NOMO-1 (cell line): ENCODE results near the gene HLA-DOA.

Experiments
- DNase-seq, 2 experiments: peaks; one replicate each; lab custom pipeline; 2025; ENCODE audit not compliant: unreplicated experiment in 2 of 2; lab: John Stamatoyannopoulos, UW

The HLA-DOA gene

GRCh38 chr6:32980488-32981038, 28.8 kb downstream of the HLA-DOA start:
- DNase-seq, result no peak

DNA sequence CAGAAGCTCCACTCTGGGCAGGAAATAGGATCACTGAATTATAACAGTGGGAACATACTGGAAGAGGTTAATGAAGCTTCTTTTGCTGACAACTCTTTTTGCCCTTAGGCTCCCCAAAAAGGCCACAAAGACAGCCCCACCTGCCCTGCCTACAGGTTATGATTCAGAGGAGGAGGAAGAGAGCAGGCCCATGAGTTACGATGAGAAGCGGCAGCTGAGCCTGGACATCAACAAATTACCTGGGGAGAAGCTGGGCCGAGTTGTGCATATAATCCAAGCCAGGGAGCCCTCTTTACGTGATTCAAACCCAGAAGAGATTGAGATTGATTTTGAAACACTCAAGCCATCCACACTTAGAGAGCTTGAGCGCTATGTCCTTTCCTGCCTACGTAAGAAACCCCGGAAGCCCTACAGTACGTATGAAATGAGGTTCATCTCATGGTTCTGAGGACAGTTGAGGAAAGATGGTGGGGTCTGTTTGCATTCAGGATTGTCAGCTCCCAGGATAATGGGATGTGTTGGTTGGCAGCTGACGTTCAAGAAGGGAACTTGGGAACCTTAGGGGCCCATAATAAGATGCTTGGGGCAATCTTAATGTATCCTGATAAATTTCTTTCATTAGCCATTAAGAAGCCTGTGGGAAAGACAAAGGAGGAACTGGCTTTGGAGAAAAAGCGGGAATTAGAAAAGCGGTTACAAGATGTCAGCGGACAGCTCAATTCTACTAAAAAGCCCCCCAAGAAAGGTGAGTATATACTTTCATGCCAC, 29.5 kb downstream of the HLA-DOA start:
- no peak for DNase-seq

GRCh38 chr6:32977953-32978324, 31.5 kb downstream of the HLA-DOA start:
- no peak for DNase-seq

DNA sequence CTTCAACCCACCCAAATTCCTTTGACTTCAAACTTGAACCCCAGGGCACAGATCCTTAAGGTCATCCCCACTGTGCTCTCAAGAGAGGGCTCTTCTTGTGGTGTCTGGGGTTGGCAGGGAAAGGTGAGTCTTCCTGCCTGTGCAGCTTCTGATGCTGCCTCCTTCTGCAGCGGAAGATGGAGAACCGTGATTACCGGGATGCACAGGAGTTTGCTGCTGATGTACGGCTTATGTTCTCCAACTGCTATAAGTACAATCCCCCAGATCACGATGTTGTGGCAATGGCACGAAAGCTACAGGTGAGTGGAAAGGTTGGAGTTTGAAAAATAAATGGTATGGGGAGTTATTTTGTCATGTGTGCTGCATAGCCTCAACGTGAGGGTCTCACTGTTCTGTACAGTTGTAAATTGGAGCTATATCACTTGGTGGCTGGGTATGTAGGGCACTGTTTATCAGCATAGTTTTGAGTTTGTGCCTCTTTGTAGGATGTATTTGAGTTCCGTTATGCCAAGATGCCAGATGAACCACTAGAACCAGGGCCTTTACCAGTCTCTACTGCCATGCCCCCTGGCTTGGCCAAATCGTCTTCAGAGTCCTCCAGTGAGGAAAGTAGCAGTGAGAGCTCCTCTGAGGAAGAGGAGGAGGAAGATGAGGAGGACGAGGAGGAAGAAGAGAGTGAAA, 32.0 kb downstream of the HLA-DOA start:
- no peak for DNase-seq

DNA sequence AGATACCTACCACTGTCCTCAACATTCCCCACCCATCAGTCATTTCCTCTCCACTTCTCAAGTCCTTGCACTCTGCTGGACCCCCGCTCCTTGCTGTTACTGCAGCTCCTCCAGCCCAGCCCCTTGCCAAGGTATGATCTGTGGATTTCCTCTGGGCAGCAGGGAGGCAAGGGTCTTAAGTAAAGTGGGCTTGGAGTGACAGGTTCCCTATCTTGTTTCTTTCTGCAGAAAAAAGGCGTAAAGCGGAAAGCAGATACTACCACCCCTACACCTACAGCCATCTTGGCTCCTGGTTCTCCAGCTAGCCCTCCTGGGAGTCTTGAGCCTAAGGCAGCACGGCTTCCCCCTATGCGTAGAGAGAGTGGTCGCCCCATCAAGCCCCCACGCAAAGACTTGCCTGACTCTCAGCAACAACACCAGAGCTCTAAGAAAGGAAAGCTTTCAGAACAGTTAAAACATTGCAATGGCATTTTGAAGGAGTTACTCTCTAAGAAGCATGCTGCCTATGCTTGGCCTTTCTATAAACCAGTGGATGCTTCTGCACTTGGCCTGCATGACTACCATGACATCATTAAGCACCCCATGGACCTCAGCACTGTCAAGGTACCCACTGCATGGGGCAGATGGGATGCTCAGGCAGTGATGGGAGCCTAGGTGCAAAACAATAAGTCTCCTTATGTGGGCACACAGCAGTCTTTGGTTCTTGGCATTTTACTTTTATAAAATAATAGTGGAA, 32.9 kb downstream of the HLA-DOA start:
- DNase-seq, result no peak

- no peak for DNase-seq
Observed at GRCh38 chr6:32975886-32976285, 33.5 kb downstream of the HLA-DOA start.

GRCh38 chr6:32974541-32975308, 34.7 kb downstream of the HLA-DOA start:
- no peak for DNase-seq

DNA sequence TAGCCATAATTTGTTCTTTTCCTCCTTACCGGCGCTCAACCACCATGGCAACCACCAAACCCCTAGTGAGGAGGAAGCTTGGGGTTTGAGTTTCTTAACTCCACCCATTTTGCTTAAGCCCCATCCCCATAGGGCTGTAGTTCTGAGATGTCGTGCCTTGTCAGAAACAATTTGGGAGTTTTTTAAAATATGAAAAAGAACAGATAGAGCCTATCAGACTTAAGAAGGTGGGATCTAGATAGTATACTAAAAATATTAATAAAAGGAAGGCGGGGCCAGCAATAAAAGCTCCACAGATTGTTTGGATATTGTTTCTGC, 35.4 kb downstream of the HLA-DOA start:
- DNase-seq, result peak; percentile 62 to 66

GRCh38 chr6:32973144-32974015, 36.0 kb downstream of the HLA-DOA start:
- peak; percentile 35 to 46 for DNase-seq

GRCh38 chr6:32972353-32973143, 36.8 kb downstream of the HLA-DOA start:
- DNase-seq, result peak; percentile 79 to 90

DNA sequence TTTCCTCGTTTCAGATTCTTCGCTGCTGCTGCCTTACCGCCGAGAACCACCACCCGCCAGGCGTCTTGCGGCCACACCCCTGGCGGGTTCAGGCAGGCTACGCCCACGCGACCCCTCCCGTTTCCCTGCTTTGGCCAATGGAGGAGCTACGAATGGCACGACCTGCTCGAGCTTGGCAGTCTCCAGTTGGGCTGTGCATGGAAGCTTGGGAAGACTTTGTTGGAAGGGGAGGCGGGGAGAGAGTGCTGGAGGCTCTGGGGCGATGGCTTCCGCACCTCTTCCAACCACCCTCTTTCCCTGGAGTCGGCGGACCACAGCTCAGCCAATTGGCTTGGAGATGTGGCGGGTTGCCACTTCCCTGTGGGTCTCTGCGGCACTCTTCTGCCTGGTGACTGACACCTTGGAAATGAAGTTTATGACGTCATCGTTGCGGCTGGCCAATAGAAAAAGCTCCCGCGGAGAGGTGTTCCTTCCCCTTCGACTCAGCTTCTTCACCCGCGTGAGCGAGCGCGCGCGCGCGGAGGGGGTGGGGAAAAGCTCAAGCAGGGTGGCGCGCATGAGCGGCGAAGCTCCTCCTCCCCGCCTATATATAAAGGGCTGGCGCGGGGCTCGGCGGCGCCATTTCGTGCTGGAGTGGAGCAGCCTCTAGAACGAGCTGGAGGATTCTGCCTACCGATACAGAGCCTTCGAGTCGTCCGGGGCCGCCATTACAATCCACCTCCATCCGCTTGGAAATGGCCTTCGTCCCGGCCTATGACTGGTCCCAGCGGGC, 37.6 kb downstream of the HLA-DOA start:
- peak; percentile 99 for DNase-seq

DNA sequence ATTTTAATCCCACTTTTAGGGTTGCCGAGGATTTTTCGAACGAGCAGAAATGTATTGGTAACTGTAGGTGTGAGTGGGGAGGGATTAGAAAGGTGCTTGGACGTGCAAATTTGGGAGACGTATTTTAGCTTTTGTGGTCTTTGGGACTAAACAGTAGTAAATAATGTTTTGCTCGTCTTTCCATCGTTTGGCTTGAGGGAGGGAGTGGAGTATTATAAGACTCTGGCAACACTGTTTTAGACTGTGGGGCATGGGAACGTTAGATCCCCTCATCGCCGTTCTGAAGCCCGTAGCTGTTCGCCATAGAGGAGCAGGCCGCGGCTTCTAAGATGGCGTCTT, 38.2 kb downstream of the HLA-DOA start:
- no peak for DNase-seq

DNA sequence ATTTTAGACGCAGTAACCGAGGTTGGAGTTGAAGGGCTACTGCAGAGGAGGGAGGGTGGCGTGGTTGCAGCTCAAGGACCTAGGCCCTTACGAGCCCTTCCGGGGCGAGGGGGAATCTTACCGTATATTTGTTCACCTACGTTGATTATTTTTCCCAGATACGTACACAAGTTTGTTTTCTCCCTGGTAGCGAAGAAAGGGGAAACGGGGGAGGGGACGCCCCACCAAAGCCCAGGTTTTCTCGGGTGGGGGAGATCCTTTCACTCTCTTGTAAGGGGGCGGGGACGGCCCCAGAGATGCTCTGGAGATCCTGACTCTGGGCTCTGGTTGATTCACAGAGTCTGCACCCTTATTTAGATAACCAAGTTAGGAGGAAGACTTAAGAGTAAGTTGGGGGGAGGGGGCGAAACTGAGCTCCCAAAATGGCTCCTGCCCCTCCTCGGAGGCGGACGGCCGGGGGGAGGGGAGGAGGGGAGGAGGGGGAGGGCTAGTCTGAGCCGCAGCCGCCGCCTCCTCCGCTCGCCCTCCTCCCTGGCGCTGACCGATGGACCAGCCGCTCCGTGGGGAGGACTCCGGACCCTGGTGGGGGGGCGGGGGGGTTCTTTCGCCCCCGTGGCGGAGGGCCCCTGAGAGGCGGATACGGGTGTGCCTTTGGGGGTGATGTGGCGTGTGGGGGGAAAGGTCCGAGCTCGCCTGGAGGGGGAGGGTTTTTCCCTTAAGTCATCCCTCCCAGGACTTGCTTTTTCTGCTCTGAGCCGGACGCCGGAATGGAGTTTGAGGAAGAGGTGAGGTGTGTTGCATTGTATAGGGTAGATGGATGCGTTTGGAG, 38.8 kb downstream of the HLA-DOA start:
- peak; percentile 75 to 77 for DNase-seq

- DNase-seq, result peak; percentile 85 to 87
Observed at GRCh38 chr6:32969685-32970412, 39.5 kb downstream of the HLA-DOA start.

GRCh38 chr6:32968867-32969684, 40.3 kb downstream of the HLA-DOA start:
- DNase-seq, result peak; percentile 76 to 83
